Upper lobe of left lung (tissue), 4 donors: ENCODE data around the gene MAP2K4.

Experiments used
- CTCF ChIP-seq, 6 experiments: fragments of 450-650 bp in 4 of 6; fragments of 200-600 bp in 2 of 6; sonication (generic) in 2 of 6; IDR thresholded peaks; one replicate each; pipeline ENCODE4 v1.5.1; 2016 to 2019; ENCODE audit warnings: antibody characterized with exemption in 6 of 6
- EP300 ChIP-seq, 4 donors: sonication (generic); formaldehyde crosslinking; IDR thresholded peaks; one replicate each; pipeline ENCODE4 v1.5.1; 2017; ENCODE audit warnings: antibody characterized with exemption in 4 of 4, control low read depth in 2 of 4
- POLR2A ChIP-seq, 4 donors: fragments of 450-650 bp; IDR thresholded peaks; one replicate each; pipeline ENCODE4 v1.5.1; 2016 to 2017; ENCODE audit warnings: antibody characterized with exemption in 4 of 4, mild to moderate bottlenecking in 2 of 4
- POLR2AphosphoS5 ChIP-seq, 2 donors: sonication (generic); formaldehyde crosslinking; IDR thresholded peaks; one replicate each; pipeline ENCODE4 v1.5.1; 2017; ENCODE audit warnings: antibody characterized with exemption in 2 of 2

DNA sequence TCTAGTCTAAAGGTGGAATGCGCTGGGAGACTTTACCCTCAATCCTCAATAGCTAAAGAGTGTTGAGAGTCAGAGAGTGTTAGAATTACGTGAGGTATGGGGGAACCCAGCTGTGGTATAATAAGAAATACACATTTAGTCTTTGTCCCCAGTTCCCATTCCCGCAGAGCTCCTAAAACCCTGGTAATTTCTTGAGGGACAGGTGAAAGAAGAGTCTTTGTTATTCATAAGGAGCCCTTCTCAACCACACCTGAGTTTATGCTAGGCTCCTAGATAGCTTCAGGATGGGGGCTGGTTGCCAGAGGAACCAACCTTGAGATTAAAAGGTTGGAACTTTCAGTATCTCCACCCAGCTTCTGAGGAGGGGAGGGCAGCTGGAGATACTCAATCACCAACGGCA lies 29.2 kb upstream of the MAP2K4 start:
- TF ChIP-seq CTCF (IDR thresholded peaks at IDR 0.05): no peak
- TF ChIP-seq POLR2A (IDR thresholded peaks at IDR 0.05): no peak
- no peak for TF ChIP-seq EP300 (IDR thresholded peaks at IDR 0.05)
- no peak for TF ChIP-seq POLR2AphosphoS5 (IDR thresholded peaks at IDR 0.05)
